GM19455 (cell line): Measurements from ENCODE around the gene XAF1.
"Not testable (repeated sequence)": the region's sequence is repeated elsewhere in the genome, so short reads cannot be mapped to it uniquely, and the experiment has no call there.

Source experiments
- ATAC-seq: cut with Tn5 transposase; IDR thresholded peaks from one replicate; pipeline ENCODE4 v1.9.1; 2021; ENCODE audit not compliant: unreplicated experiment

The XAF1 gene

GRCh38 chr17:6797718-6798351, 42.0 kb downstream of the XAF1 start:
- ATAC-seq: no peak

- no peak for ATAC-seq
Observed at GRCh38 chr17:6799738-6800137, 43.9 kb downstream of the XAF1 start.

DNA sequence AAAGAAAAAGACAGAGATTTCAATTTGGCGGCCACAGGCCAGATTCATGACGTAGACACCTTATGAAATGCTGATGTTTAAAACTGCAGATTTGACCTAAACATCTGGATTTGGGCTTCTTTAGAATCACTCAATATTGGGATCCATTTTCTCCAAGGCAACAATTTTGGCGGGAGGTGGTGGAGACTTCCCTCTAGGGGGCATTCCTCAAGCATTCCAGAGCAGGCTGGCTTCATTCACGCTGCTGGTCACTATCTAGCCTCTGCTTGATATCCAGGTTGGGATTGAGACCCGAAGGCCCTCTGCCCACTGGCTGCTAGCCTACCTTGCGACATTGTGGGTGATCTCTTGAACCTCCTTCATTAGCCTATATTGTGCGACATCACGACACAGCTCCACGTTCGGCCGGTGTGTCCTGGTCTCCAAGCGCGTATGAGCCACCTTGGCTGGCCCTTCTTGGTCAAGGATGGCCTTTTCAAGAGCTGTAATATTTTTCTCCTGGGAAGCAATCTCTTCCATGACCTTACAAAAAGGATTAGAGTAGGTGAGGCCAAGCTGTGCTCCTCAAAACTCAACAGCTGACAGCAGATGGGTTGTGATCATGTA, 44.7 kb downstream of the XAF1 start:
- ATAC-seq: no peak

DNA sequence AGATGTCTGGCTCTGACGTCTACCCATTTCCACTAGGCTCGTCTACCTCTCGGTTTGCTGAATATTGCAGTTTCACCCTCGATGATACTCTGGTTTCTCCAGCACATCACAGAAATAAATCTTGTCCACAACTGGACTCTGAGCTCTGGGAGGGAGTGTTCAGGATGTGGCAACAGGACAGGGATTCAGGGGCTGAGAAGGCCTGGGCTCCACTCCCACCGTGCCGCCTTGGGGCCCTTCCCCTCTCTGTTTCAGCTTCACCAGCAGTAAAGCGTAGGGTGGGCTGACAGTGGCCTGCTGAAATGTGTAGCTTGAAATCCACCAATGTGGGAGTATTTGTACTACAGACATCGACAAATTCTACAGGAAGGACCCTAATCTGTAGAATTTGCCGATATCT, 55.7 kb downstream of the XAF1 start:
- ATAC-seq: no peak

GRCh38 chr17:6812295-6812694, 56.4 kb downstream of the XAF1 start:
- no peak for ATAC-seq

DNA sequence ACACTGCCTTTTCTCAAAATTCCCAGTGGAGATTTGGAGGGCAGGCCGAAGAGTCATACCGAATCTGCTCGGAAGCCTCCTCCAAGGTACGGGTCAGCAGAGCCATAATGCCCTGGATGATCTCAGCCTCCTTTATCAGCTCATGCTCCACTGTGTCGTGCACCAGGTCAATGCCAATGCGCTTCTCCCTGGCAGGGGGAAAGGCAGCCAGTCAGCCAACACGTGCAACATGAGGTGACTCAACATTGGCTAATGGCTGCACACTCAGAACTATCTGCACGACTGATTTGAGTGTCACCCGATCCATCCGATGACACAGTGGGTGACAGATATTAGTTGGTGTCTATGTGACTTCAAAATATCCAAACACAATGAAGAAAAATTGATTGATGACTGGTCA, 59.9 kb downstream of the XAF1 start:
- ATAC-seq: no peak

DNA sequence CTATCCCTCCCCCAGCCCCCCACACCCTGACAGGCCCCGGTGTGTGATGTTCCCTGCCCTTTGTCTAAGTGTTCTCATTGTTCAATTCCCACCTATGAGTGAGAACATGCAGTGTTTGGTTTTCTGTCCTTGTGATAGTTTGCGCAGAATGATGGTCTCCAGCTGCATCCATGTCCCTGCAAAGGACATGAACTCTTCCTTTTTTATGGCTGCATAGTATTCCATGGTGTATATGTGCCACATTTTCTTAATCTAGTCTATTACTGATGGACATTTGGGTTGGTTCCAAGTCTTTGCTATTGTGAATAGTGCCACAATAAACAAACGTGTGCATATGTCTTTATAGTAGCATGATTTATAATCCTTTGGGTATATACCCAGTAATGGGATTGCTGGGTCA, 60.5 kb downstream of the XAF1 start:
- ATAC-seq: not testable (repeated sequence)

DNA sequence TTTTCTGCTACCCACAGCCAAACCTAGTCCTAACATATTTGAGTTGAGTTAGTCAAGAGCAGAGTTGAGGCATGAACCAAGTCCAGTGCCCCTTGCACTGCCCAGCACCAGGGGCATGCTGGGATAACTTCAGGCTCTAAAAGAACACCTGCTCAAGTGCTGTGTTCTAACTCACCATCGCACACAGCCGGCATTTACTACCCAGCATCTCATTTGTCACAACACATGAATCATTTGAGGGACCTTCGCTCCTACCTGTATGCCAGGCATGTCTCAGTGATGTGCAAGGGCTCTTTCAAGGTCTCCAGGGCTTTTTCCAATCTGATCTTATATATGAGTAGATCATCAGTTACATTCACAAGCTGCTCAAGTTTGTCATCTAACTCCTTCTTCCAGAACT, 63.1 kb downstream of the XAF1 start:
- no peak for ATAC-seq

DNA sequence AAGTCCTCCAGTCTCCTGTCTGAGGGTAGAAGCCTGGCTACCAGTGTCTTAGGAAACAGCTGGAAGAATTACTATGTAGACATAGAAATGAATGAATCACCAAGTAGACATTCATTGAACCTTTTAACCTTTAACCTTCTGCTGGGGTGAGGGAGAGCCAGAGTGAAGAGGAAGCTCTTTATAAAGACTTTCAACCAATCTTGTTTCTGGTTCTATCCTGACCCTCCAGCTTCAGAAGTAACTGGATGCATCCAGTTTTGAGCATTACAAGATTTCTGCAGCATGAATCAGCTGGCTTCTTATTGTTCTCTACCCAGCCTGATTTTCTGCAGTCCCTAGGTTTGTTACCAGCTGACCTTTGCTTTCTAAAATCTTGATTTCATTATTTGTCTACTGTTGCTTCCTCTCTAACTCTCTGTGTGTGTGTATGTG, 67.2 kb downstream of the XAF1 start:
- no peak for ATAC-seq
